ENCODE measurements around the gene MMP8. TPM values are rescaled to one million over a fixed set of nuclear protein-coding genes. Genes with fewer than 3 reads are reported as not detected.

Gene MMP8, protein sequence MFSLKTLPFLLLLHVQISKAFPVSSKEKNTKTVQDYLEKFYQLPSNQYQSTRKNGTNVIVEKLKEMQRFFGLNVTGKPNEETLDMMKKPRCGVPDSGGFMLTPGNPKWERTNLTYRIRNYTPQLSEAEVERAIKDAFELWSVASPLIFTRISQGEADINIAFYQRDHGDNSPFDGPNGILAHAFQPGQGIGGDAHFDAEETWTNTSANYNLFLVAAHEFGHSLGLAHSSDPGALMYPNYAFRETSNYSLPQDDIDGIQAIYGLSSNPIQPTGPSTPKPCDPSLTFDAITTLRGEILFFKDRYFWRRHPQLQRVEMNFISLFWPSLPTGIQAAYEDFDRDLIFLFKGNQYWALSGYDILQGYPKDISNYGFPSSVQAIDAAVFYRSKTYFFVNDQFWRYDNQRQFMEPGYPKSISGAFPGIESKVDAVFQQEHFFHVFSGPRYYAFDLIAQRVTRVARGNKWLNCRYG
- not detected for total RNA-seq (ENCODE audit: unreplicated experiment)
- long read RNA-seq = 0 reads

DNA sequence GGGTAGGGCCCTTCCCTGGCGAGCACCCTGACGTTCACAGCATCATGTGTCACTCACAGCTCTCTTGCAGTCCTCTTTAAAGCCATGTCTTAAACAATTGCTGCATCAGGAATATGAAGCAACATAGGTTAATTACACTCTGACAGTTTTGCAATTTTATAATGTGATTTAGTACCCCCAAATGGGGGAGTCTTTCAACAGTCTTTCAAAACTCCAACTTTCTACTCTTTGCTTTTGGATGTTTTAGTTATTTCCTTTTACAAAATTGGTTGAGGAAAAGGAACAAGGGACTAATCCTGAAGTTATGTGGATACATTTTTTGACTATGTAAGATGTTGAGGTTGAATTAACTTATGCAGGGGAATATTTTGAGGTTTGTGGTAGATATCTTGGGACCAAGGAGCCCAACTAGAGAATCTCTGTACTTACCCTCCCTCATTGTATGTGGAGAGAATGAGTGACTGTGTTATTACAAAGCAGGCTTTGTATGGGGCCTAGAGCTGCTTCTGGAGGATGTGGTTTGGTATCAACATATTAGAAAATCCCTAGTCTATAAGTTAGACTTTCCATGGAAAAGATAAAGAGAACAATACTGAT, at the start of gene MMP8:
Gene MMP8 (minus strand): TSS at position 51 of the 597 bp plus-strand sequence. CDS start 99 bp downstream, outside the sequence.
- Mint-ChIP-seq H3K4me3 (ENCODE audit: unreplicated experiment) (no peak within 1 kb of the TSS), H3K4me1 (ENCODE audit: unreplicated experiment) (peaks cover 5% of the 10 kb centered on the region), H3K36me3 (ENCODE audit: low read depth, unreplicated experiment) (peaks cover 6% of the 10 kb centered on the region), H3K27ac (ENCODE audit: unreplicated experiment) (no peak within 1 kb of the TSS), H3K27me3 (ENCODE audit: unreplicated experiment) (peaks cover 3% of the 10 kb centered on the region), H3K9me3 (ENCODE audit: unreplicated experiment) (no peaks in the 10 kb centered on the region)
- no peak for DNase-seq (ENCODE audit: low spot score)
- TF ChIP-seq, protein P1, sequence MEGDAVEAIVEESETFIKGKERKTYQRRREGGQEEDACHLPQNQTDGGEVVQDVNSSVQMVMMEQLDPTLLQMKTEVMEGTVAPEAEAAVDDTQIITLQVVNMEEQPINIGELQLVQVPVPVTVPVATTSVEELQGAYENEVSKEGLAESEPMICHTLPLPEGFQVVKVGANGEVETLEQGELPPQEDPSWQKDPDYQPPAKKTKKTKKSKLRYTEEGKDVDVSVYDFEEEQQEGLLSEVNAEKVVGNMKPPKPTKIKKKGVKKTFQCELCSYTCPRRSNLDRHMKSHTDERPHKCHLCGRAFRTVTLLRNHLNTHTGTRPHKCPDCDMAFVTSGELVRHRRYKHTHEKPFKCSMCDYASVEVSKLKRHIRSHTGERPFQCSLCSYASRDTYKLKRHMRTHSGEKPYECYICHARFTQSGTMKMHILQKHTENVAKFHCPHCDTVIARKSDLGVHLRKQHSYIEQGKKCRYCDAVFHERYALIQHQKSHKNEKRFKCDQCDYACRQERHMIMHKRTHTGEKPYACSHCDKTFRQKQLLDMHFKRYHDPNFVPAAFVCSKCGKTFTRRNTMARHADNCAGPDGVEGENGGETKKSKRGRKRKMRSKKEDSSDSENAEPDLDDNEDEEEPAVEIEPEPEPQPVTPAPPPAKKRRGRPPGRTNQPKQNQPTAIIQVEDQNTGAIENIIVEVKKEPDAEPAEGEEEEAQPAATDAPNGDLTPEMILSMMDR (IDR thresholded peaks at IDR 0.05; ENCODE audit: unreplicated experiment) = no peak

DNA sequence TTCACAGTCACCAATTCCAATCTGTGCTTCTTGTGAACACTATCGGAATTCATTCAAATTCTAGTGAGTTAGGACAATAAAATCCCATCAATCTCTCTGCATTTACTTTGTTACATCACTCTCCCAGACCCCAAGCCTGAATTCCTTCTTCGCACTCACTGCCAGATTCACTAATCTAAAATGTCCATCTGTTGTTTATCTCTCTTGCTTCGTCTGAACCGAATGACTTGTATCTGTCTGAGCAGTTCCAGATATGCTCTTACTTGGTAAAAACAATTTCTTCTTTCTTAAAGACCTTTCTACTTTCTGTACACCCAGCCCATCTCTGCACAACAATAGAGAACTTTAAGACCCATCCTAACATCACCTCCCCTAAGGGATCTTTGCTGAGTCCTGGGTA, 48.6 kb upstream of the MMP8 start:
- Mint-ChIP-seq H3K4me1 (ENCODE audit: unreplicated experiment) (no peaks in the 10 kb centered on the region), H3K4me3 (ENCODE audit: unreplicated experiment) (no peak overlapping the region), H3K36me3 (ENCODE audit: low read depth, unreplicated experiment) (no peaks in the 10 kb centered on the region), H3K27ac (ENCODE audit: unreplicated experiment) (no peak overlapping the region), H3K9me3 (ENCODE audit: unreplicated experiment) (no peaks in the 10 kb centered on the region), H3K27me3 (ENCODE audit: unreplicated experiment) (no peaks in the 10 kb centered on the region)
- DNase-seq (ENCODE audit: low spot score) = no peak
- TF ChIP-seq, protein P1 (IDR thresholded peaks at IDR 0.05; ENCODE audit: unreplicated experiment) = no peak

DNA sequence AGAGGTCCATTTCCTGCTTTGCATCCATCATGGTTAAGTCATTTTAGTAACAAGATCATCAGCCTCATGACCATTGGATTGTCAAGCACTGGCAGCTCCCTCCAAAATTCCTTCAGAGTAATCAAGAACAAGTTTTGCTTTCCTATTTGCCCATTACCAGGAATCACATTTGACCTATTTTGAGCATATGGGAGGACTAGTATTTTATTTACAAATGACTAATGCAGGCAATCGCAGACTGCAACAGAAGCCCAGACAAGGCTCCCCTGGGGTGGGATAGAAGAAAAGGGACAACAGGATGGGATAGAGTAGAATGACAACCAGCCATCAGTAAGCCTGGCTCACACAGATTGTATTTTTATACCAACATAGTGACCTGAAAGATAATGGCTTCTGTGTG, 46.6 kb upstream of the MMP8 start:
- no peak for DNase-seq (ENCODE audit: low spot score)
- Mint-ChIP-seq H3K27me3 (ENCODE audit: unreplicated experiment) (no peaks in the 10 kb centered on the region), H3K9me3 (ENCODE audit: unreplicated experiment) (no peaks in the 10 kb centered on the region), H3K27ac (ENCODE audit: unreplicated experiment) (no peak overlapping the region), H3K4me3 (ENCODE audit: unreplicated experiment) (no peak overlapping the region), H3K36me3 (ENCODE audit: low read depth, unreplicated experiment) (no peaks in the 10 kb centered on the region), H3K4me1 (ENCODE audit: unreplicated experiment) (no peaks in the 10 kb centered on the region)
- TF ChIP-seq, protein P1 (IDR thresholded peaks at IDR 0.05; ENCODE audit: unreplicated experiment) = no peak

DNA sequence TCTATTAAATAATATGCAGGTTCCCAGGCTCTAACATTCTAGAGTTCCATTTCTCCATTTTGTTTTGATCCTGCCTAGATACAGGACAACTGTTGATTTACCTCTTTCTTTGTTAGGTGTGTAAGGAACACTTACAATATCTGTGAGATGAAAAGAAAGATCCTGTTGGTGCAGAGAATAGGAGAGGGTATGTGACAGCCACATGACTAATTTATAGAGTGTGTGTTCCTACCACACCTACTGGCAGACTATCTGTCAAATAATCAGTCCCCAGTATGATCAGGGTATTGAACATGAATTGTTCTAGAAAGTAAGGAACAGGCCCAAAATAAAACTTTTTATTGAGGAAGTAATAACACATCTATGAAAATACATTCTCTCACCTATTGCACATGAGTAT, 45.4 kb upstream of the MMP8 start:
- Mint-ChIP-seq H3K9me3 (ENCODE audit: unreplicated experiment) (no peaks in the 10 kb centered on the region), H3K27me3 (ENCODE audit: unreplicated experiment) (no peaks in the 10 kb centered on the region), H3K36me3 (ENCODE audit: low read depth, unreplicated experiment) (no peaks in the 10 kb centered on the region)

More for the DNA sequence above, 45.4 kb upstream of the MMP8 start:
- no peak for DNase-seq (ENCODE audit: low spot score)
- TF ChIP-seq, protein P1 (IDR thresholded peaks at IDR 0.05; ENCODE audit: unreplicated experiment) = no peak
- H3K4me1 Mint-ChIP-seq (ENCODE audit: unreplicated experiment) = no peaks in the 10 kb centered on the region
- H3K4me3 Mint-ChIP-seq (ENCODE audit: unreplicated experiment) = no peak overlapping the region
- no peak overlapping the region for H3K27ac Mint-ChIP-seq (ENCODE audit: unreplicated experiment)
